Measurements from ENCODE around the gene FXYD1.

DNA sequence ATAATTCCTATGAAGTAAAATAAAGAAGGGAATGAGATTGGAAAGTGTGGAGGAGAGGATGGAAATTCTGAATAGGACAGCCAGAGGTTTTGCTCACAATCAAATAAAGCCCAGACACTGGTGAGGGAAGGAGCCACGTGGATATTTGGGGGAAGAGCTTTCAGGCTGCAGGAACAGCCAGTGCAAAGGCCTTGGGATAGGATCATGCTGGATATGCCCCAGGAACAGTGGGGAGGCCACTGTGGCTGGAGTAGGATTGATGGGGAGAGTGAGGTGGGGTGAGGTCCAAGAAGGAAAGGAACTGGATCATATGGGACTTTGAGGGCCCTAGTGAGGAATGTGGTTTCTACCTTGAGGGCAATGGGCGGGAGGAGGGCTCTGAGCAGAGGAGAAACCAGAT is 11.8 kb downstream of the FXYD1 start:
- TF ChIP-seq EZH2phosphoT487 (IDR thresholded peaks at IDR 0.05; ENCODE audit: borderline replicate concordance), result no peak
- TF ChIP-seq, protein P1, sequence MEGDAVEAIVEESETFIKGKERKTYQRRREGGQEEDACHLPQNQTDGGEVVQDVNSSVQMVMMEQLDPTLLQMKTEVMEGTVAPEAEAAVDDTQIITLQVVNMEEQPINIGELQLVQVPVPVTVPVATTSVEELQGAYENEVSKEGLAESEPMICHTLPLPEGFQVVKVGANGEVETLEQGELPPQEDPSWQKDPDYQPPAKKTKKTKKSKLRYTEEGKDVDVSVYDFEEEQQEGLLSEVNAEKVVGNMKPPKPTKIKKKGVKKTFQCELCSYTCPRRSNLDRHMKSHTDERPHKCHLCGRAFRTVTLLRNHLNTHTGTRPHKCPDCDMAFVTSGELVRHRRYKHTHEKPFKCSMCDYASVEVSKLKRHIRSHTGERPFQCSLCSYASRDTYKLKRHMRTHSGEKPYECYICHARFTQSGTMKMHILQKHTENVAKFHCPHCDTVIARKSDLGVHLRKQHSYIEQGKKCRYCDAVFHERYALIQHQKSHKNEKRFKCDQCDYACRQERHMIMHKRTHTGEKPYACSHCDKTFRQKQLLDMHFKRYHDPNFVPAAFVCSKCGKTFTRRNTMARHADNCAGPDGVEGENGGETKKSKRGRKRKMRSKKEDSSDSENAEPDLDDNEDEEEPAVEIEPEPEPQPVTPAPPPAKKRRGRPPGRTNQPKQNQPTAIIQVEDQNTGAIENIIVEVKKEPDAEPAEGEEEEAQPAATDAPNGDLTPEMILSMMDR (conservative IDR thresholded peaks at IDR 0.05; ENCODE audit: low read length), result no peak
